IMR-90 (cell line): ENCODE measurements around the gene CCDC33. TPM values are rescaled to one million over a fixed set of nuclear protein-coding genes. Genes with fewer than 3 reads are reported as not detected.

Source experiments
- ATAC-seq: fragments of 200-7000 bp; cut with Tn5 transposase; 2 replicates; pipeline ENCODE4 v1.9.1; 2020; ENCODE audit warnings: low read depth, mild to moderate bottlenecking, moderate library complexity
- BruUV-seq: library from RNA; stranded (reverse); fragments of 400-500 nt; replicated peaks from 2 replicates; lab custom pipeline; 2021; lab: Mats Ljungman, UMichigan
- CTCF ChIA-PET: fragments of 300-600 bp; formaldehyde crosslinking; extraction: SDS; loops from one replicate; lab custom pipeline; 2021; ENCODE audit warnings: antibody characterized with exemption; lab: Yijun Ruan, JAX
- POLR2A ChIA-PET: fragments of 300-600 bp; sonication (Branson Sonifier 250); formaldehyde crosslinking; loops from one replicate; lab custom pipeline; 2022; ENCODE audit warnings: antibody characterized with exemption; ENCODE audit not compliant: unreplicated experiment; lab: Charles Lee
- DNase-seq: peaks from one replicate; pipeline ENCODE4 v3.0.0; 2013
- H2AFZ ChIP-seq: replicated peaks from 2 replicates; pipeline ENCODE3; 2013; ENCODE audit warnings: low read length, mild to moderate bottlenecking; ENCODE audit not compliant: poor library complexity
- H2AK5ac ChIP-seq: 2 replicates; pipeline ENCODE4 v1.6.1; 2013; ENCODE audit warnings: low read depth, low read length, inconsistent platforms
- H2AK9ac ChIP-seq: replicated peaks from 2 replicates; pipeline ENCODE3; 2013; ENCODE audit warnings: mild to moderate bottlenecking, low read depth, low read length, moderate library complexity; ENCODE audit not compliant: poor library complexity
- H2BK120ac ChIP-seq: 2 replicates; pipeline ENCODE4 v1.6.1; 2013; ENCODE audit warnings: low read depth, low read length, inconsistent platforms
- H2BK15ac ChIP-seq: 3 replicates; pipeline ENCODE4 v1.6.1; 2013; ENCODE audit warnings: low read depth, low read length, inconsistent platforms
- H2BK20ac ChIP-seq: 2 replicates; pipeline ENCODE4 v1.6.1; 2013; ENCODE audit warnings: low read depth, mild to moderate bottlenecking, inconsistent platforms, low read length, moderate library complexity
- H2BK5ac ChIP-seq: 2 replicates; pipeline ENCODE4 v1.6.1; 2013; ENCODE audit warnings: mild to moderate bottlenecking, low read depth, low read length, inconsistent platforms; ENCODE audit not compliant: poor library complexity, severe bottlenecking
- H3K14ac ChIP-seq: replicated peaks from 2 replicates; pipeline ENCODE4 v1.6.1; 2013; ENCODE audit warnings: low read depth, low read length, inconsistent platforms
- H3K18ac ChIP-seq: 2 replicates; pipeline ENCODE4 v1.6.1; 2013; ENCODE audit warnings: low read depth, low read length, control low read depth
- H3K23ac ChIP-seq: 2 replicates; pipeline ENCODE4 v1.6.1; 2013; ENCODE audit warnings: low read depth, low read length, inconsistent platforms
- H3K27ac ChIP-seq: 2 replicates; pipeline ENCODE4 v1.5.1; 2013; ENCODE audit warnings: mild to moderate bottlenecking, control low read depth, low read length; ENCODE audit not compliant: insufficient read depth
- H3K27me3 ChIP-seq: 2 replicates; pipeline ENCODE4 v1.6.1; 2013; ENCODE audit warnings: low read length; ENCODE audit not compliant: control insufficient read depth, insufficient read depth
- H3K36me3 ChIP-seq: 2 replicates; pipeline ENCODE4 v1.6.1; 2013; ENCODE audit warnings: low read length, mixed read lengths; ENCODE audit not compliant: control insufficient read depth, insufficient read depth
- H3K4ac ChIP-seq: 2 replicates; pipeline ENCODE4 v1.6.1; 2013; ENCODE audit warnings: low read depth, low read length, inconsistent platforms
- H3K4me1 ChIP-seq: 2 replicates; pipeline ENCODE4 v1.6.1; 2013; ENCODE audit warnings: low read length, mixed read lengths; ENCODE audit not compliant: control insufficient read depth, insufficient read depth
- H3K4me2 ChIP-seq: 2 replicates; pipeline ENCODE4 v1.6.1; 2013; ENCODE audit warnings: low read depth, mild to moderate bottlenecking, control low read depth, low read length, moderate library complexity
- H3K4me3 ChIP-seq: 2 replicates; pipeline ENCODE4 v1.5.1; 2013; ENCODE audit warnings: low read depth, mild to moderate bottlenecking, control low read depth, low read length, moderate library complexity; ENCODE audit not compliant: insufficient read depth
- H3K56ac ChIP-seq: 2 replicates; pipeline ENCODE4 v1.6.1; 2013; ENCODE audit warnings: low read length, inconsistent platforms; ENCODE audit not compliant: insufficient read depth; ENCODE audit errors: extremely low read depth
- H3K79me1 ChIP-seq, 2 experiments: 2 replicates each; pipeline ENCODE4 v1.6.1; 2013; ENCODE audit warnings: low read length in 2 of 2, inconsistent platforms in 1 of 2, low read depth in 1 of 2
- H3K9ac ChIP-seq: 2 replicates; pipeline ENCODE4 v1.6.1; 2013; ENCODE audit warnings: low read depth, low read length, control low read depth
- H3K9me1 ChIP-seq: 2 replicates; pipeline ENCODE4 v1.6.1; 2013; ENCODE audit warnings: low read length, inconsistent platforms; ENCODE audit not compliant: insufficient read depth
- H3K9me3 ChIP-seq: 2 replicates; pipeline ENCODE4 v1.6.1; 2013; ENCODE audit warnings: low read length; ENCODE audit not compliant: control insufficient read depth, insufficient read depth
- H4K20me1 ChIP-seq: 2 replicates; pipeline ENCODE4 v1.6.1; 2013; ENCODE audit warnings: low read length, inconsistent platforms; ENCODE audit not compliant: insufficient read depth
- H4K5ac ChIP-seq: 2 replicates; pipeline ENCODE4 v1.6.1; 2013; ENCODE audit warnings: mild to moderate bottlenecking, low read depth, low read length, control low read depth
- H4K8ac ChIP-seq, 2 experiments: 2 replicates each; pipeline ENCODE4 v1.6.1; 2013; ENCODE audit warnings: low read depth in 2 of 2, low read length in 2 of 2, control low read depth in 1 of 2, inconsistent platforms in 1 of 2
- H4K91ac ChIP-seq: 2 replicates; pipeline ENCODE4 v1.6.1; 2013; ENCODE audit warnings: low read depth, low read length, inconsistent platforms; ENCODE audit not compliant: insufficient read depth
- BHLHE40 ChIP-seq: fragments of 150-350 bp; IDR thresholded peaks from 2 replicates; pipeline ENCODE4 v1.6.1; 2016; ENCODE audit warnings: mild to moderate bottlenecking, low read depth, low read length
- CEBPB ChIP-seq: IDR thresholded peaks from 2 replicates; pipeline ENCODE4 v1.6.1; 2012; ENCODE audit warnings: low read depth, low read length, improper control_type of control experiment
- CHD1 ChIP-seq: IDR thresholded peaks from 2 replicates; pipeline ENCODE4 v1.6.1; 2012; ENCODE audit warnings: low read depth, low read length, improper control_type of control experiment
- CTCF ChIP-seq: conservative IDR thresholded peaks from 2 replicates; pipeline ENCODE4 v1.5.1; 2012; ENCODE audit warnings: mild to moderate bottlenecking, low read depth, low read length, improper control_type of control experiment
- ELK1 ChIP-seq: fragments of 150-350 bp; IDR thresholded peaks from 2 replicates; pipeline ENCODE4 v1.6.1; 2016; ENCODE audit warnings: low read depth, mild to moderate bottlenecking, low read length, moderate library complexity, borderline replicate concordance
- FOS ChIP-seq: fragments of 150-350 bp; IDR thresholded peaks from 2 replicates; pipeline ENCODE4 v1.6.1; 2016; ENCODE audit warnings: low read depth, low read length
- MAFK ChIP-seq: IDR thresholded peaks from 2 replicates; pipeline ENCODE4 v1.6.1; 2012; ENCODE audit warnings: low read depth, low read length, improper control_type of control experiment
- MAZ ChIP-seq: IDR thresholded peaks from 2 replicates; pipeline ENCODE4 v1.6.1; 2012; ENCODE audit warnings: low read depth, mild to moderate bottlenecking, low read length, improper control_type of control experiment, moderate library complexity, borderline replicate concordance
- MXI1 ChIP-seq: IDR thresholded peaks from 2 replicates; pipeline ENCODE4 v1.6.1; 2012; ENCODE audit warnings: low read depth, mild to moderate bottlenecking, low read length, moderate library complexity, borderline replicate concordance
- NFE2L2 ChIP-seq: fragments of 150-350 bp; IDR thresholded peaks from 2 replicates; pipeline ENCODE4 v1.6.1; 2016; ENCODE audit warnings: low read depth, mild to moderate bottlenecking, low read length
- POLR2A ChIP-seq: IDR thresholded peaks from 2 replicates; pipeline ENCODE4 v1.6.1; 2012; ENCODE audit warnings: mild to moderate bottlenecking, low read depth, low read length
- RAD21 ChIP-seq: IDR thresholded peaks from 2 replicates; pipeline ENCODE4 v1.6.1; 2012; ENCODE audit warnings: low read length, improper control_type of control experiment
- RCOR1 ChIP-seq: IDR thresholded peaks from 2 replicates; pipeline ENCODE4 v1.6.1; 2012; ENCODE audit warnings: mild to moderate bottlenecking, low read length, improper control_type of control experiment; ENCODE audit not compliant: insufficient replicate concordance
- RFX5 ChIP-seq: IDR thresholded peaks from 2 replicates; pipeline ENCODE4 v1.8.0; 2012; ENCODE audit warnings: low read depth, mild to moderate bottlenecking, low read length, moderate library complexity
- SMC3 ChIP-seq: fragments of 150-350 bp; IDR thresholded peaks from 2 replicates; pipeline ENCODE4 v1.6.1; 2016; ENCODE audit warnings: low read depth, mild to moderate bottlenecking, antibody characterized with exemption, low read length, moderate library complexity
- USF2 ChIP-seq: fragments of 150-350 bp; IDR thresholded peaks from 2 replicates; pipeline ENCODE4 v1.6.1; 2017; ENCODE audit warnings: mild to moderate bottlenecking, antibody characterized with exemption, low read length, low read depth
- WGBS, 2 experiments: methylation state at CpG; one replicate each; pipeline versions ENCODE4 v1.1.5 to v1.1.7; 2013; ENCODE audit warnings: missing lambda C conversion rate in 2 of 2; ENCODE audit not compliant: insufficient read length in 1 of 2; ENCODE audit errors: extremely low coverage in 2 of 2; 5-methylcytosine and 5-hydroxymethylcytosine counted together
- dilution Hi-C: fragments of 300-500 bp; cut with HindIII; formaldehyde crosslinking; loops from one replicate; pipeline ENCODE4 v1.14.3; 2018; ENCODE audit warnings: low sequenced_read_pairs; ENCODE audit not compliant: unreplicated experiment
- in situ Hi-C: fragments of 300-500 bp; cut with MboI; formaldehyde crosslinking; loops from 3 replicates; pipeline ENCODE4 v1.14.3; 2019; ENCODE audit warnings: low sequenced_read_pairs, inconsistent platforms, mixed read lengths
- intact Hi-C: fragments of 100-400 bp; cut with micrococcal nuclease; formaldehyde crosslinking; loops from 2 replicates; pipeline ENCODE4 v1.10.0; 2022
- polyA plus RNA-seq, 3 experiments: library from polyadenylated mRNA; depleted of rRNA; stranded (reverse); fragments of >200 nt; gene quantifications; 2 replicates each; pipeline ENCODE4 v1.2.3, GENCODE V29; 2012; ENCODE audit warnings: low replicate concordance in 1 of 3
- total RNA-seq: library from RNA; depleted of rRNA; stranded (reverse); fragments of >200 nt; gene quantifications from 2 replicates; pipeline ENCODE4 v1.2.3, GENCODE V29; 2012

CCDC33 gene
- total and polyA plus RNA-seq, 2 of the 4 experiments (the other 2 are of a cell fraction), result not detected

GRCh38 chr15:74334127-74334526 is 98.0 kb downstream of the CCDC33 start:
- TF ChIP-seq BHLHE40, result no peak
- no peak for TF ChIP-seq USF2
- no peak for TF ChIP-seq NFE2L2
- TF ChIP-seq RAD21, result no peak
- no peak for TF ChIP-seq FOS
- no peak for TF ChIP-seq MAFK
- no peak for TF ChIP-seq RCOR1
- TF ChIP-seq SMC3, result no peak
- no peak for TF ChIP-seq POLR2A
- TF ChIP-seq ELK1, result no peak
- TF ChIP-seq MAZ, result no peak
- TF ChIP-seq CEBPB, result no peak
- TF ChIP-seq RFX5, result no peak
- no peak for TF ChIP-seq MXI1
- no peak for TF ChIP-seq CTCF
- TF ChIP-seq CHD1, result no peak
- BruUV-seq, result no TSS peak
- CTCF ChIA-PET, result no interaction called here
- H2BK120ac ChIP-seq, result no peak overlapping the region
- no peak overlapping the region for H4K5ac ChIP-seq
- no peak overlapping the region for H2BK20ac ChIP-seq
- POLR2A ChIA-PET, result no interaction called here
- no peak overlapping the region for H3K27ac ChIP-seq
- H4K20me1 ChIP-seq, result no peaks in the 10 kb centered on the region
- intact Hi-C loops, result no loop called here
- no peak overlapping the region for H3K23ac ChIP-seq
- no peak overlapping the region for H3K18ac ChIP-seq
- no peaks in the 10 kb centered on the region for H3K36me3 ChIP-seq
- H2BK5ac ChIP-seq, result no peak overlapping the region
- peaks cover 42% of the 10 kb centered on the region for H3K27me3 ChIP-seq
- H4K91ac ChIP-seq, result no peak overlapping the region
- H3K79me1 ChIP-seq, result no peaks in the 10 kb centered on the region
- H3K4me3 ChIP-seq, result no peak overlapping the region
- no peak overlapping the region for H3K4me2 ChIP-seq
- in situ Hi-C loops, result no loop called here
- ATAC-seq (no peak), DNase-seq (no peak)
- 83% methylated on average over 1 of the region's 1 CpG; no CpG with 5 or more reads in 1 of the 2 experiments for WGBS, 2 experiments
- no peaks in the 10 kb centered on the region for H3K9me3 ChIP-seq
- no peak overlapping the region for H3K56ac ChIP-seq
- no peak overlapping the region for H3K9ac ChIP-seq
- no peaks in the 10 kb centered on the region for H3K4me1 ChIP-seq
- 0 out of 2 replicates have a peak, but pooled peaks cover 7% of the 10 kb centered on the region for H3K9me1 ChIP-seq
- H2BK15ac ChIP-seq, result no peak overlapping the region
- no peak overlapping the region for H3K14ac ChIP-seq
- no peak overlapping the region for H3K4ac ChIP-seq
- no peak overlapping the region for H2AK9ac ChIP-seq
- H4K8ac ChIP-seq, result no peak overlapping the region
- dilution Hi-C loops, result no loop called here
- no peak overlapping the region for H2AK5ac ChIP-seq
- no peak overlapping the region for H2AFZ ChIP-seq
